GM12874 (cell line): Measurements from ENCODE around the gene RNF220.

ENCODE experiments used
- CTCF ChIP-seq: IDR thresholded peaks from 2 replicates; pipeline ENCODE4 v1.5.1; 2011; ENCODE audit warnings: low read depth, mild to moderate bottlenecking, control low read depth, low read length, moderate library complexity; ENCODE audit not compliant: insufficient read depth

Gene RNF220

DNA sequence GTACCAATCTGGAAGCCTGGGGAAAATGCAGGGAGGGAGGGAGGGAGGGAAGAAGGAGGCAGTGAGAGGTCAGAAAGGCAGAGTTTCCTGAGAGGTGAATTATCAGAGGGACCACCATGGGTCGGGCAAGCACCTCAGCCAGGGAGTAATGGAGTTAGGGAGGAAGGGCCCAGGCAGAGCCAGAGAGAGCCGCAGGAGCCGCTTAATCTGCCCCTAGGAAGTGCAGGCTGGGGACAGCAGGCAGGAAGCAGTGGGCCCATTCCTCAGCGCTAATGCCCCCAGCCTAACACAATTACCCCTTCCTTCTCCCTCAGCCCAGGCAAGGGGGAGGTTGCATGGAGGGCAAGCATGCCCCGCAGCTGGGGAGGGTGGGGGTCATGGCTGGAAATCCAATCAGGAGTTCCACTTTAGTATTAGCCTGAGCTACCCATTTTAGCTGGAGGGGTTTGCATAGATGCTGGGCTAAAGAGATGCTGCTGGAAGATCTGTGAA is 160.2 kb downstream of the RNF220 start:
- no peak for TF ChIP-seq CTCF

GRCh38 chr1:44565833-44566232 is 160.8 kb downstream of the RNF220 start:
- no peak for TF ChIP-seq CTCF

- no peak for TF ChIP-seq CTCF
Observed at GRCh38 chr1:44566281-44567046, 161.4 kb downstream of the RNF220 start.

- TF ChIP-seq CTCF = no peak
Observed at GRCh38 chr1:44568128-44568900, 163.3 kb downstream of the RNF220 start.

DNA sequence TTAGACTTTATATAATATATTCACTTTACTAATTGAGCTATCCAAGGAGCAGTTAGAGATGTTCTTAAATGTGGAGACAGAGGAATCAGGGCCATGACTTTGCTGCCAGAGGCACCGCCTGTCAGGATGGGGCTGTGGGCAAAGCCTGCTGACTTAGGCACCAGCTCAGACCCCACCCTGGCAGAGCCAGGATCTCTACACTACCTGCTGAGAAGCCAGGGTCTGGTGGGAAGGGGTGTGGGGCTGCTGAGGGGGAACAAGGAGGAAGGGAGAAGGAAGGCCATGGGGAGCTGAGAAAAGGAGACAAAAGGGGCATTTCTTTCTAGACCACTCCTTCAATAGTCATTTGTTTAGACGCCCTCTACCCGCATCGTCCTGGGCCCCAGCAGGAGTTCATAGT is 164.4 kb downstream of the RNF220 start:
- TF ChIP-seq CTCF = no peak

GRCh38 chr1:44571712-44572571 is 166.9 kb downstream of the RNF220 start:
- peak; percentile 55 for TF ChIP-seq CTCF

GRCh38 chr1:44572572-44572879 is 167.5 kb downstream of the RNF220 start:
- no peak for TF ChIP-seq CTCF
